ENCODE measurements around the gene SDR9C7. TPM values are rescaled to one million over a fixed set of nuclear protein-coding genes. Genes with fewer than 3 reads are reported as not detected.

SDR9C7 gene
- total RNA-seq, 1 experiment from 2014 or later = not detected

DNA sequence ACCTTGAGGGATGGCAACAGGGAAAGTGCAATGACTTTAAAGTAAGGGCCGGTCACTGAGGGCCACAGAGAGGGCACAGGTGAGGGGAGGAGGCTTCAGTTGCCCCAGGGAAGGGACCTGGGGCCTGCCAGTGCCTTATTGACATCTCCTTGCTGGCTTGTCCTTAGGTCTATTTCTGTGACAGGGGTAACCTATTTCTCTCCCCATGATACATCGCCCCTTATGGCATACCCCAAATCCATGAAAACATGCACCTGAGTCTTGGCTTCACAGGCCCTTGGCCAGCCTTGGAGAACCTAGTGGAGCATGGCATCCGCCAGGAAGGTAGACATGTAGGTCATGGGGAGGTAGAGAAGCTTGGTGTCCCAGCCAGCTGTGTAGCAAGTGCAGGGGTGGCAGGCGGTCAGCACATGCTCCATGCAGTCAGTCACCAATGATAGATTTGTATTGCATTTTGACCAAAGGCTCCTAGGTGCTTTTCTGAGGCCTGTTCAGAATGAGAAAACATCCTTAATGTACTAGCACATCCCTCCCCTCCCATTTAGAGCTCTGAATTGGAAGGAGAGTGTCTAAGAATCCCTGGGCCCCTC, 46.8 kb upstream of the SDR9C7 start:
- BruUV-seq (replicated peaks) = no TSS peak
- CTCF ChIA-PET = no interaction called here
- intact Hi-C loops (cut with micrococcal nuclease) = no loop called here

DNA sequence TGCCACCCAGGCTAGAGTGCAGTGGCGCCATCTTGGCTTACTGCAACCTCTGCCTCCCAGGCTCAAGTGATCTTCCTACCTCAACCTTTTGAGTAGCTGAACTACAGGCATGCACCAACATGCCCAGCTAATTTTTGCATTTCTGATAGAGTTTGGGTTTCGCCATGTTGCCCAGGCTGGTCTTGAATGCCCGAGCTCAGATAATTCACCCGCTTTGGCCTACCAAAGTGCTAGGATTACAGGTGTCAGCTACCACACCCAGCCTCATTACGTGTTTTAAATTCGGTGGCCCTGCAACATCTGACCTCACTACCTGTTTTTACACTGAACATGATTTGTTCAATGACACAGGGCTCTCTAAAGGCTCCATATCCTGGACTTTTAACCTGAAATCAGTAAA, 46.1 kb upstream of the SDR9C7 start:
- POLR2A ChIA-PET (ENCODE audit: unreplicated experiment) = no interaction called here
- Histone ChIP-seq H3F3A (ENCODE audit: low read length, unreplicated experiment) (no peaks in the 10 kb centered on the region), H3K36me3 (ENCODE audit: low read depth, low read length) (no peaks in the 10 kb centered on the region), H4K20me1 (ENCODE audit: low read length) (no peaks in the 10 kb centered on the region), H3K27ac (ENCODE audit: low read length) (no peak overlapping the region), H3K4me3 (ENCODE audit: low read length) (no peak overlapping the region), H3K4me2 (ENCODE audit: low read length) (no peak overlapping the region), H3K9me2 (replicated peaks; ENCODE audit: low read length) (no peaks in the 10 kb centered on the region), H3K79me2 (ENCODE audit: low read length) (no peaks in the 10 kb centered on the region), H3K27me3 (ENCODE audit: low read length) (no peaks in the 10 kb centered on the region), H2AFZ (ENCODE audit: low read length) (no peak overlapping the region), H3K9me3 (ENCODE audit: low read length) (no peaks in the 10 kb centered on the region), H3K9ac (ENCODE audit: low read length) (no peak overlapping the region), H3K4me1 (ENCODE audit: insufficient read depth, low read length) (no peaks in the 10 kb centered on the region)
- CTCF ChIA-PET = no interaction called here
- TF ChIP-seq EZH2 (IDR thresholded peaks at IDR 0.05; ENCODE audit: low read length, unreplicated experiment) (no peak), EZH2phosphoT487 (IDR thresholded peaks at IDR 0.05; ENCODE audit: borderline replicate concordance, low read length) (no peak)
- TF ChIP-seq, protein P1, sequence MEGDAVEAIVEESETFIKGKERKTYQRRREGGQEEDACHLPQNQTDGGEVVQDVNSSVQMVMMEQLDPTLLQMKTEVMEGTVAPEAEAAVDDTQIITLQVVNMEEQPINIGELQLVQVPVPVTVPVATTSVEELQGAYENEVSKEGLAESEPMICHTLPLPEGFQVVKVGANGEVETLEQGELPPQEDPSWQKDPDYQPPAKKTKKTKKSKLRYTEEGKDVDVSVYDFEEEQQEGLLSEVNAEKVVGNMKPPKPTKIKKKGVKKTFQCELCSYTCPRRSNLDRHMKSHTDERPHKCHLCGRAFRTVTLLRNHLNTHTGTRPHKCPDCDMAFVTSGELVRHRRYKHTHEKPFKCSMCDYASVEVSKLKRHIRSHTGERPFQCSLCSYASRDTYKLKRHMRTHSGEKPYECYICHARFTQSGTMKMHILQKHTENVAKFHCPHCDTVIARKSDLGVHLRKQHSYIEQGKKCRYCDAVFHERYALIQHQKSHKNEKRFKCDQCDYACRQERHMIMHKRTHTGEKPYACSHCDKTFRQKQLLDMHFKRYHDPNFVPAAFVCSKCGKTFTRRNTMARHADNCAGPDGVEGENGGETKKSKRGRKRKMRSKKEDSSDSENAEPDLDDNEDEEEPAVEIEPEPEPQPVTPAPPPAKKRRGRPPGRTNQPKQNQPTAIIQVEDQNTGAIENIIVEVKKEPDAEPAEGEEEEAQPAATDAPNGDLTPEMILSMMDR (conservative IDR thresholded peaks at IDR 0.05; ENCODE audit: low read depth, low read length) = no peak
- BruUV-seq (replicated peaks) = no TSS peak
- intact Hi-C loops (cut with micrococcal nuclease) = no loop called here
- ATAC-seq = no peak
- no peak for DNase-seq

More for the DNA sequence above, 46.8 kb upstream of the SDR9C7 start:
- ATAC-seq (no peak), DNase-seq (no peak)
- no peaks in the 10 kb centered on the region for H3K27me3 ChIP-seq (ENCODE audit: low read length)
- H3K9me3 ChIP-seq (ENCODE audit: low read length) = no peaks in the 10 kb centered on the region
- POLR2A ChIA-PET (ENCODE audit: unreplicated experiment) = no interaction called here
- TF ChIP-seq EZH2phosphoT487 (IDR thresholded peaks at IDR 0.05; ENCODE audit: borderline replicate concordance, low read length) = no peak
- TF ChIP-seq, protein P1 (conservative IDR thresholded peaks at IDR 0.05; ENCODE audit: low read depth, low read length) = no peak
- no peak for TF ChIP-seq EZH2 (IDR thresholded peaks at IDR 0.05; ENCODE audit: low read length, unreplicated experiment)
- no peak overlapping the region for H2AFZ ChIP-seq (ENCODE audit: low read length)
- H3K9ac ChIP-seq (ENCODE audit: low read length) = no peak overlapping the region
- H4K20me1 ChIP-seq (ENCODE audit: low read length) = no peaks in the 10 kb centered on the region
- H3K9me2 ChIP-seq (replicated peaks; ENCODE audit: low read length) = no peaks in the 10 kb centered on the region
- no peak overlapping the region for H3K4me3 ChIP-seq (ENCODE audit: low read length)
- H3K36me3 ChIP-seq (ENCODE audit: low read depth, low read length) = no peaks in the 10 kb centered on the region
- H3K4me1 ChIP-seq (ENCODE audit: insufficient read depth, low read length) = peaks cover 3% of the 10 kb centered on the region
- no peaks in the 10 kb centered on the region for H3F3A ChIP-seq (ENCODE audit: low read length, unreplicated experiment)
- no peak overlapping the region for H3K4me2 ChIP-seq (ENCODE audit: low read length)
- H3K27ac ChIP-seq (ENCODE audit: low read length) = no peak overlapping the region
- no peaks in the 10 kb centered on the region for H3K79me2 ChIP-seq (ENCODE audit: low read length)

- Histone ChIP-seq H3K79me2 (ENCODE audit: low read length) (no peaks in the 10 kb centered on the region), H3K4me1 (ENCODE audit: insufficient read depth, low read length) (no peaks in the 10 kb centered on the region), H4K20me1 (ENCODE audit: low read length) (no peaks in the 10 kb centered on the region), H3K9ac (ENCODE audit: low read length) (no peak overlapping the region), H2AFZ (ENCODE audit: low read length) (no peak overlapping the region), H3K4me3 (ENCODE audit: low read length) (no peak overlapping the region), H3K4me2 (ENCODE audit: low read length) (no peak overlapping the region), H3F3A (ENCODE audit: low read length, unreplicated experiment) (no peaks in the 10 kb centered on the region), H3K27ac (ENCODE audit: low read length) (no peak overlapping the region), H3K9me2 (replicated peaks; ENCODE audit: low read length) (no peaks in the 10 kb centered on the region), H3K27me3 (ENCODE audit: low read length) (no peaks in the 10 kb centered on the region), H3K36me3 (ENCODE audit: low read depth, low read length) (no peaks in the 10 kb centered on the region), H3K9me3 (ENCODE audit: low read length) (no peaks in the 10 kb centered on the region)
- no peak for TF ChIP-seq EZH2phosphoT487 (IDR thresholded peaks at IDR 0.05; ENCODE audit: borderline replicate concordance, low read length)
- no peak for TF ChIP-seq EZH2 (IDR thresholded peaks at IDR 0.05; ENCODE audit: low read length, unreplicated experiment)
- TF ChIP-seq, protein P1 (conservative IDR thresholded peaks at IDR 0.05; ENCODE audit: low read depth, low read length) = no peak
- DNase-seq = no peak
- no TSS peak for BruUV-seq (replicated peaks)
- no peak for ATAC-seq
- ChIA-PET POLR2A (ENCODE audit: unreplicated experiment) (no interaction called here), CTCF (no interaction called here)
- intact Hi-C loops (cut with micrococcal nuclease) = no loop called here
These were observed 45.4 kb upstream of the SDR9C7 start for GRCh38 chr12:56979628-56980027.
